Suprapubic skin (tissue), 3 donors: ENCODE measurements around the gene BAIAP2L2.

Experiments used
- CTCF ChIP-seq, 2 donors: fragments of 200-600 bp in 1 of 2; fragments of 450-650 bp in 1 of 2; sonication (generic) in 1 of 2; IDR thresholded peaks; one replicate each; pipeline ENCODE4 v1.5.1; 2016 to 2019; ENCODE audit warnings: antibody characterized with exemption in 2 of 2, mild to moderate bottlenecking in 1 of 2, moderate library complexity in 1 of 2
- POLR2A ChIP-seq, 2 donors: fragments of 450-650 bp; IDR thresholded peaks; one replicate each; pipeline ENCODE4 v1.6.1; 2017; ENCODE audit warnings: antibody characterized with exemption in 2 of 2, mild to moderate bottlenecking in 2 of 2, moderate library complexity in 2 of 2

GRCh38 chr22:38078046-38078840 lies 32.2 kb downstream of the BAIAP2L2 start:
- TF ChIP-seq CTCF (IDR thresholded peaks at IDR 0.05) (no peak), POLR2A (IDR thresholded peaks at IDR 0.05) (no peak)
